GM18498 (cell line): Measurements from ENCODE around the gene KLHL3.

Source experiments
- ATAC-seq: cut with Tn5 transposase; IDR thresholded peaks from one replicate; pipeline ENCODE4 v1.9.1; 2021; ENCODE audit warnings: mild to moderate bottlenecking, moderate library complexity; ENCODE audit not compliant: unreplicated experiment

KLHL3 gene

DNA sequence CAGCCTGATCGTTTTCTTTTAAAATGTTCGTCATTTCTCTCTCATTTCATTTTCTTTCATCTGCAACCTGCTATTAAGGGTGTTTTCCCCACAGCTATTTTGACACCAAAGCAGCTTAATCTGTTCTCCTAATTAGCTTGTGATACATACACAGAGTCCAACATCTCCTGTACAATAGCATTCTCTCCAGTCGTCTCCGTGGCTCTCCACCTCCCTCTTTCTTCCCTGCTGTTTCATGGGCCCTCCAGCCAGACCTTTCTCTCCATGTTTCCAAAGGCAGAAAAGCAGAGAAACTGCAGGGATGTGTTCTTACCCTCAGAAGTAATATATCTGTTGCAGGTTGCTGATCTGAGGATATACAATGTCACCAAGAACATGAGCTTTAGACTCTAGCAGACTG lies 148.0 kb downstream of the KLHL3 start:
- no peak for ATAC-seq

GRCh38 chr5:137584262-137584661 lies 151.6 kb downstream of the KLHL3 start:
- ATAC-seq = no peak

DNA sequence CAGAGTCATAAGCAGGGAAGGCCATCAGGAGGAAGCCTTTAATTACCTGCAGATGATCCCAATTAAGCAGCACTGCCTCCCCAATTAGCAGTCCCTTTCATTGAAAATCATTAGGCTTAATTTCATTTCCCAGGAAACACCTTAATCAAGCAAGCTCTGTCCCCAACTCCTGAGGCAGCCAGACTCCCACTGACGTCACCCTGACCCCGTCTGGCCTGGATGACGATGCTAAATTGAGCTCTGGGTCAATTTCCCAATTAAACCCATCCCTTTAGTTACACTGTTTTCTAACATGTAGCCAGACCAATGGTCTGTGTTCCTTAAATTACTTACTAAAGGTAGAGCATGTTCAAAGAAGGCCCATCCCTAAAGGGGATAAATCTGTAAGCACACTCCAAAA lies 152.8 kb downstream of the KLHL3 start:
- no peak for ATAC-seq

- ATAC-seq = no peak
Measured at GRCh38 chr5:137582218-137582617, 153.7 kb downstream of the KLHL3 start.

GRCh38 chr5:137581776-137582175 lies 154.1 kb downstream of the KLHL3 start:
- no peak for ATAC-seq

- ATAC-seq = no peak
Measured at GRCh38 chr5:137580030-137580429, 155.9 kb downstream of the KLHL3 start.

- ATAC-seq = no peak
Measured at GRCh38 chr5:137575847-137576246, 160.0 kb downstream of the KLHL3 start.

DNA sequence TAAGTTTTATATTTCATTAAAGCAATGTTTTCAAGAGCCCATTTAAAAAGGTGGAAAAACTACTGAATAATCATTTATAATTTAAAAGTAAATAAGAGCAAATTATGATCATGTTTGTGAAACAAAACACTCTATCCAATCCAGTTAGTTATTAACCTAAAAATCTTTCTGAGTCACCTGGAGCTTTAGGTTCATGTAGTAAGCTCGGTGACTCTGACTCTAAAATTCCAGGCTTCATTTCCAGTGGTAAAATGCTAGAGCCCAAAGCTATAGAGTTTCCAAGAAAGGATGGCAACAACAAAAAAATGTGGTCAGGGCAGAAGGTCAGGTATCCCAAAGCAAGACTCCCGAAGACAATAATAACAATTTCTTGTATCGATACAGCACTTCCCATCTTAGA lies 160.7 kb downstream of the KLHL3 start:
- no peak for ATAC-seq

DNA sequence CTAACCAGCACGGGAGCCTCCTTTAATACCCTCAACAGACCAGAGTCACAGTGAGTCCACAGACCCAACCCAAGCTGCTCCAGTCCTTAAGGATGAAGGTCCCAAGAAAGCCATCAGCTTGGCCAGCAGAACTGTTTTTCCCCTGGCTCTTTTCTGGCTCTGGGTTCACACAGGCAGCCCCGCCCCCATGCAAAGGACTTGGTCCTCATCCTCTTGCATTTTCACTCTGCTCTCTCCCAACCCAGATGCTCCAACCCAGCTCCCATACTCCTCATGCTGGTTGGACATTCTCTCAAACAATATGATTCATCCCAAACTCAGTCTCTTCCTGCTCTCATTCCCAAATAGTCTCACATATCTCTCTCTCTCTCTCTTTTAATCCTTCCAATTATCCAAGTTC lies 162.5 kb downstream of the KLHL3 start:
- ATAC-seq = no peak

DNA sequence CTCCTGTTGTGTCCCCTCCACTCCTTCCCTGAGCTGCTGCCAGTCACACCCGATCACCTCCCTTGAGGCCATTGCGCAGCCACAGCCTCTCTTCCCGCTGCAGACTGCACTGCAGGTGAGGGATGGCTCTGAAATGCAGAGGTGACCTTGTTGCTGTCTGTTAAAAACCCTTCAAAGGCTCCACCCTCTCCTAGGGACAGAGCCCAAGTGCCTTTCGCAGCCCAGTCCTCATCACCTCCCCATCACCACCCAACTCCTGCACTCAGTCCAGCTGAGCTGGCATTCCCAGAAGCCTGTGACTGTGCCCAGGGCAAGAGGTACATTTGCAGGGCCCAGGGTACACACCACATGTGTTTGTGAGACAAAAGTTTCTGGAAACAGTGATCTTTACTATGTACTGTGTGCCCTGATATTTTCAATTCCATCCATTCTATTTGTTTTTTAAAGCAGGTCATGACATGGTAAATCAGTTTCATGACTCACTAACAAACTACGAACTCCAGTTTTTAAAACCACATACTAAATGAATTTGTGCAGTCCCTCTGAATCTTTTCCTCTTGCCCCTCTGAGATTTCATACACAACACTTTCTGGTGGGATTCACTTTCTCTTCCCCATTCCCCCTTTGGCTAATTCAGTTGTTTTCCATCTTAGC lies 163.7 kb downstream of the KLHL3 start:
- ATAC-seq = no peak

DNA sequence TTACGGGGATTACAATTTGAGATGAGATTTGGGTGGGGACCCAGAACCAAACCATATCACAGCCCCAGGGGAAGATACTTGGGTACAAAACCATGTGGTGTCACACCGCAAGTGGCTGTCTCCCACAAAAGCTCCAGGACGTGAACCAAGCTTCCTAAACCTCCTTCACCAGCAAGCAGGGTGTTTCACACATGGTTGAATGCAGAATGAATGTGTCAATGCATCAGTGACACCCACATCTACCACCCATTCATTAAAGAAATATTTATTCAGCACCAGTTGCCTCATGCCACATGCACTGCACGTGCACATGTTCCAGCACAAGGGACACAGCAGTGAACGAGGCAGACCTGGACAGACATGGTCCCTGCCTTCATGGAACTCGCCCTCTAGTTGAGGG lies 165.8 kb downstream of the KLHL3 start:
- no peak for ATAC-seq
